Measurements from ENCODE around the gene TNF.

Gene TNF

GRCh38 chr6:31575335-31575901 is at the start of gene TNF:
Gene TNF (plus strand): TSS chr6:31575565. CDS start chr6:31575742, 177 bp downstream.
- peak; percentile 95 for DNase-seq (ENCODE audit: low spot score)

GRCh38 chr6:31525932-31526591 is 49.3 kb upstream of the TNF start:
- no peak for DNase-seq (ENCODE audit: low spot score)

DNA sequence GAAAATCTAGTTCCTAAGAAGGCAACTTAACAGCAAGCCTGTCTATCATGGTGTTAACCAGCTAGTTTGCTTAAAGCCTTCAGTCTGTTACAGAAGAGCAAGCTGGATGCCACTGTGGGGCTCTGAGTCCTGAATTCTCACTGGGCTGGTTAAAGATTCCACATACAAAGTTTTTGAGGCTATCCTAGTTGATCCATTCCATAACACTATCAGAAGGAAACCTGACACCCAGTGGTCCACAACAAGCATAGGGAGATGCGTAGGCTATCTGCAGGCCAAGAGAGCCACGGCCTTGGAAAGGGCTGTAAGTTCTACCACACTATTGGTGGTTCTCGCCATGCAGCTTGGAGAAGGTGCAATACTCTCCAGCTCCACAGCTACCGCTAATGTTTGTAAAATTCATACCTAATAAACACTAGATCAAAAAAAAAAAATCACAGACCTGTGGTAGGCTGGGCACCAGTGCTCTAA is 47.0 kb upstream of the TNF start:
- DNase-seq (ENCODE audit: low spot score), result no peak

GRCh38 chr6:31528821-31529328 is 46.5 kb upstream of the TNF start, which contains the start of gene MCCD1:
Gene MCCD1 (plus strand): TSS chr6:31528962. CDS start chr6:31529015, 53 bp downstream.
- no peak for DNase-seq (ENCODE audit: low spot score)

GRCh38 chr6:31529329-31530150 is 45.8 kb upstream of the TNF start:
- no peak for DNase-seq (ENCODE audit: low spot score)

GRCh38 chr6:31530659-31531058 is 44.7 kb upstream of the TNF start:
- no peak for DNase-seq (ENCODE audit: low spot score)

GRCh38 chr6:31531162-31531561 is 44.2 kb upstream of the TNF start:
- DNase-seq (ENCODE audit: low spot score), result no peak

GRCh38 chr6:31531771-31532643 is 43.4 kb upstream of the TNF start:
- no peak for DNase-seq (ENCODE audit: low spot score)

GRCh38 chr6:31532644-31533454 is 42.5 kb upstream of the TNF start:
- DNase-seq (ENCODE audit: low spot score), result no peak

GRCh38 chr6:31533455-31533841 is 41.9 kb upstream of the TNF start:
- no peak for DNase-seq (ENCODE audit: low spot score)

DNA sequence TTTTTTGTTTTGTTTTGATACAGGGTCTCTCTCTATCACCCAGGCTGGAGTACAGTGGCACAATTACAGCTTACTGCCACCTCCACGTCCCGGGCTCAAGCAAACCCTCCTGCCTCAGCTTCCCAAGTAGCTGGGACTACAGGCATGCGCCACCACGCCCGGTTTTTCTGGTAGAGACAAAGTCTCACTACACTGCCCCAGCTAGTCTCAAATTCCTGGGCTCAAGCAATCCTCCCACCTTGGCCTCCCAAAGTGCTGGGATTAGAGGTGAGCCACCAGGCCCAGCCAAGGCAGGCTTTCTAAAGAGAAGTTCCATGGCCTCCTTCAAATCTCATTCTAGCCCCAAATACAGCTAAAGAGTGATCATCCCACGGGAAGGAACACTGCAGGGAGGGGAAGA is 41.4 kb upstream of the TNF start:
- no peak for DNase-seq (ENCODE audit: low spot score)

- no peak for DNase-seq (ENCODE audit: low spot score)
Measured at GRCh38 chr6:31534521-31535040, 40.8 kb upstream of the TNF start.

DNA sequence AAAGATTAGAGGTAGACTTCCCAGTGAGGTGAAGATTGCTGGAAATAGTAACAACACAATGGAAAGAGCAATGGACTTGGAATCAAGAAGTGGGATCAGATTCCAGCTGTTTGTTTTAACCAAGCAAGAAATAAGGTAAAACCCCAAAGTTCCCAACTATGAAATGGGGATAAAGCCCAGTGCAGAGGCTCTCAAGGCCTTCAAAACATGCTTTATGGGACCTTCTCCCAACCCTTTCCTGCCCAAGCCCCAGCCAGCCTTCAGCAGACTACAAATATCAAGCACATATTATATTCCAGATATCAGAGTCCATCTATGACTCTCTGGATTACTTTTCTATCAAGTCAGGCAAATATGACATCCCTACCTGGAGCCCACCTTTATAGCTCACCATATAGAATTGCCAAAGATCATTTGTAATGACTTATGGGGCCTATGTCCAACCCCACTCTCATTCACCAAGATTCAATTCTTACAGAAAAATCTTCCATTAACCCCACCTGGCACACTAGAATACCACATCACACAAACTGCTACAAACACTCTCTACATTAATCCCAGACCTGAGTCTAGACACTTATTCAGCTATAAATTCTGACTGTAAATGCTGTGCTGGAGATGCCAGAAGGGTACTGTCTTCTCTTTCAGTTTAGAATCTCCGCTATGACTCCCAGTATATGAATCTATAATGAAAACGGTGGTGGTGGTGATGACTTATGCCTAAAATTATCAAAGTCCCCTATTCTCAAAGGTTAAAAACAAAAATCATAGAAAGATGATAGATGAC is 39.6 kb upstream of the TNF start:
- DNase-seq (ENCODE audit: low spot score), result no peak

DNA sequence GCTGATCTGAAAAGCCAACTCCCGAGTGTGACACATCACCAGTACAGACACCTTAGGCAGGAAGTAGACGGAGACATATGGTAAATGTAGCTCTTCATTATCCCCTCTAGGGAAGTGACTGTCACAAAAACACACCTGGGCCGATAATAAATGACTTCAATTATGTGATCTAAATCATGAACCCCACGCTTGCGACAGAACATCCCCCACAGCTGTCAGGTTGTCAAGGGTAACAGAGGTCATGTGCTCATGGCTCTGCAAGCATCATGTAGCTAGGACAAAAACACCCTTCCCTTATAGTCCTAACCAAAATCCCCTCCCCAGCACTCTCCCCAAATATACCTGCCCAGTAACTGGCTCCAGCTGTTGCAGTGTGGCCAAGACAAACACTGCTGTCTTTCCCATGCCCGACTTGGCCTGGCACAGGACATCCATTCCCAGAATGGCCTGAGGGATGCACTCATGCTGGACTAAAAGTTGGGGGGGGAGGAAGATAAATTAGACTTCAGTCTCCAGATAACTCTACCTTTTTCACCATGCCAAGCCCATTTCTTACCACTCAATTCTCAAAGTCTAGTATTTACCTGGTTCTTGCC is 36.5 kb upstream of the TNF start:
- no peak for DNase-seq (ENCODE audit: low spot score)

DNA sequence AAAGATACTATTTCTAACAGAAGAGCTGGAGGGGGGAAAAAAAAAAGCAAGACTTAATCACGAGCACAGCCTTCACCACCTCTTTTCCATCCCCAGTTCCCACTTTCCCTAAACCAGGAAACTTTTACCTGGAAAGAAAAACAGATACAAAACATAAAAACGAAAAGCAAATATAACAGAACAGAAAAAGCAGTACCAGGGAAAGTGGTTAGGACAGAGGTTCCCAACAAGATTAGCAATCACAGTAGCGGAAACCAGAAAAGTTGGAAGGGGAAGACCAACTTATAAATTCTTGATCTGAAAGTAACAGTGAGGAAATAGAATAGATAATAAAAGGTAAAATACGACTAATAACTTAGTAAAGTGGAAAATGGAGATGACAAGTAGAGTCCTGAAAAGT is 34.7 kb upstream of the TNF start:
- no peak for DNase-seq (ENCODE audit: low spot score)

- peak; percentile 71 for DNase-seq (ENCODE audit: low spot score)
Measured at GRCh38 chr6:31541059-31541657, 34.2 kb upstream of the TNF start.

DNA sequence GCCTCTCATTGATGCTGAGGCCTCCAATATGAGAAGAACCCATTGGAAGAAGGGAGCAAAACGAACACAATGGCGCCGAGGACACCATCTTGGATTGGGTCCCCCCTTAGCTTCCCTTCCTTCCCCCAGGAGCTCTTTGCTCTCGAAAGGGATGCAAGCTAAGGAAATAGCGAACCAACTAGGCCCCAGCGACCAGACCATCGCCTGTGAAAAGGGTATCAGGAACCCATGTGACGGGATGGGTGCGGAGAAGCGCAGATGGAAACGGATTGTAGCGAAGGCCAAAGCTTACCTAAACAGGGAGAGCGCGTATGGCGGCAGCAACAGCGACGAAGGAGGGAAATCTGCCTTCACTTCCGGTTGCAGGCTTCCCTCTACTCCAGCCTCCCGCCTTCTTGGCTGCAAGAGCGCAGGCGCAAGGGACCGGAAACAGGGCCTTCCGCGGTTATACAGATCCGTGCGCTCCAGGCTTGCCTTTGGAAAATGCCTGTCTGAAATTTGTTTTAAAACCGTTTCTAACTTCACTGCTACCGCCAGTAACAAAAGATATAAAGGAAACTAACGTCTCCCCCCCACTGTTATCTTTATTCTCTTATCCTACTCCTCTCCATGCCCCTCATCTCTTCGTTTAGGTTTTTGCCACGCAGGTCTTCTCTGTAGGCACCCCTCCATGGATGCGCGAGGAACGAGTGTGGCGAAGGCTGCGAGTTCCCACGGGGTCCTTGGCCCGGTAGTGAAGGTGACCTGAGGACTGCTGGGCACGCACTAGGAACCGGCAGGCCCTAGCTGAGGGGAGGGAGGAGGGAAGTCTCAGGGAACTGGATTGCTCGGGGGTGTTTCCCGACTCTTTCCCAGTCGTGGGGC is 33.5 kb upstream of the TNF start, which contains the start of gene DDX39B:
DDX39B (minus strand) TSS at position 346 of the 864 bp plus-strand sequence. CDS start 1,471 bp downstream, outside the sequence.
- peak; percentile 96 for DNase-seq (ENCODE audit: low spot score)

DNA sequence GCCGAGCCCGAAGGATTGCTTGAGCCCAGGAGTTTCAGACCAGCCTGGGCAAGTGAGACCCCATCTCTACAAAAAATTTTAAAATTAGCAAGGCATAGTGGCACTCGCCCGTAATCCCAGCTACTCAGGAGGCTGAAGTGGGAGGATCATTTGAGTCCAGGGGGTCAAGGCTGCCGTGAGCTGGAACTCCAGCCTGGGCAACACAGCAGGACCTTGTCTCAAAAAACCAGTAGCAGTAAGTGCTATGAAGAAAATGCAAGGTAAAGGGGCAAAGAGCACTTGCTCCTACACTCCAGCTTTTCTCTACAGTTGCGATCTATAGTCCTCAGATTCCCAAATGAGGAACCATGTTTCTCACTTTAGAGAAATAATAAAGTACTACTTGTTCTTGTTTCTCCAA is 31.7 kb upstream of the TNF start:
- DNase-seq (ENCODE audit: low spot score), result no peak

Data from activated CD4-positive, alpha-beta T cell treated with anti-CD3 and anti-CD28 coated beads, Interleukin-2, Interleukin-4, amounts not matched to agents 100 ng/mL and 50 ng/mL, durations not matched to agents 16 hours and 8 hours (primary cell).